Mammary epithelial cell (primary cell): ENCODE measurements around the gene ABCA4.

Source experiments
- CTCF ChIP-seq, 2 donors: IDR thresholded peaks in 1 of 2; conservative IDR thresholded peaks in 1 of 2; 2 replicates each; pipeline ENCODE4 v1.5.1; 2011 to 2012; ENCODE audit warnings: inconsistent platforms in 2 of 2, low read length in 2 of 2, mild to moderate bottlenecking in 2 of 2, control low read depth in 1 of 2, low read depth in 1 of 2; ENCODE audit not compliant: insufficient read depth in 1 of 2; ENCODE audit errors: extremely low read depth in 1 of 2
- EZH2 ChIP-seq: IDR thresholded peaks from 2 replicates; pipeline ENCODE4 v1.6.1; 2012; ENCODE audit warnings: low read length, inconsistent platforms, borderline replicate concordance

GRCh38 chr1:94068999-94069918, 51.7 kb downstream of the ABCA4 start:
- TF ChIP-seq EZH2 (no peak), CTCF (conservative IDR thresholded peaks at IDR 0.05 in 1 of 2, IDR thresholded peaks at IDR 0.05 in 1 of 2; ENCODE audit: extremely low read depth in 1 of 2, insufficient read depth in 1 of 2, low read depth in 1 of 2, low read length in 2 of 2) (no peak)
